Activated naive CD4-positive, alpha-beta T cell treated with anti-CD3 and anti-CD28 coated beads for 36 hours (primary cell): ENCODE measurements around the gene BCHE. TPM values are rescaled to one million over a fixed set of nuclear protein-coding genes. Genes with fewer than 3 reads are reported as not detected.

Source experiments
- CTCF ChIA-PET: fragments of 350-600 bp; sonication (Branson Sonifier 250); formaldehyde crosslinking; loops from one replicate; lab custom pipeline; 2021; ENCODE audit warnings: antibody characterized with exemption; lab: Charles Lee
- DNase-seq: peaks from one replicate; pipeline ENCODE4 v3.0.0-alpha.2; 2020
- H3K27ac Mint-ChIP-seq: one replicate; pipeline ENCODE4 v1.8.0; 2021; ENCODE audit warnings: mild to moderate bottlenecking, mixed read lengths
- H3K27me3 Mint-ChIP-seq: one replicate; pipeline ENCODE4 v1.8.0; 2021; ENCODE audit warnings: low read depth, mixed read lengths
- H3K36me3 Mint-ChIP-seq: one replicate; pipeline ENCODE4 v1.8.0; 2021; ENCODE audit warnings: low read depth, mixed read lengths
- H3K4me1 Mint-ChIP-seq: one replicate; pipeline ENCODE4 v1.8.0; 2021; ENCODE audit warnings: low read depth, mixed read lengths
- H3K4me3 Mint-ChIP-seq: one replicate; pipeline ENCODE4 v1.8.0; 2021; ENCODE audit warnings: mild to moderate bottlenecking, moderate library complexity, mixed read lengths
- H3K9me3 Mint-ChIP-seq: one replicate; pipeline ENCODE4 v1.8.0; 2021; ENCODE audit warnings: mixed read lengths
- intact Hi-C: fragments of 100-400 bp; cut with micrococcal nuclease; formaldehyde crosslinking; loops from one replicate; pipeline ENCODE4 v1.15.1; 2023
- total RNA-seq, 2 experiments: library from RNA; stranded (reverse); gene quantifications; one replicate each; pipeline ENCODE4 v1.2.3, GENCODE V29; 2021

BCHE gene
- total RNA-seq, 2 experiments from 2014 or later: not detected

GRCh38 chr3:165852191-165852590 lies 15.0 kb upstream of the BCHE start:
- Mint-ChIP-seq H3K36me3 (no peaks in the 10 kb centered on the region), H3K27ac (no peak overlapping the region), H3K27me3 (no peaks in the 10 kb centered on the region), H3K9me3 (no peaks in the 10 kb centered on the region), H3K4me3 (no peak overlapping the region), H3K4me1 (no peaks in the 10 kb centered on the region)
- no peak for DNase-seq
- intact Hi-C loops: loop anchor here (5.0 kb wide), 2 partner anchors 1180 to 1500 kb away; no protein-coding TSS in a partner anchor
- CTCF ChIA-PET: no interaction called here

GRCh38 chr3:165846056-165846455 lies 8.8 kb upstream of the BCHE start:
- Mint-ChIP-seq H3K36me3 (no peaks in the 10 kb centered on the region), H3K27me3 (no peaks in the 10 kb centered on the region), H3K9me3 (peaks cover 4% of the 10 kb centered on the region), H3K4me3 (no peak overlapping the region), H3K4me1 (no peaks in the 10 kb centered on the region), H3K27ac (no peak overlapping the region)
- CTCF ChIA-PET: interaction anchor here (2.3 kb wide), 1 partner anchor 9 kb away, joined by 7 read pairs; no protein-coding TSS in a partner anchor
- intact Hi-C loops: no loop called here
- DNase-seq: no peak

GRCh38 chr3:165839296-165840076 lies 2.3 kb upstream of the BCHE start:
- no peak for DNase-seq
- CTCF ChIA-PET: no interaction called here
- Mint-ChIP-seq H3K27me3 (no peaks in the 10 kb centered on the region), H3K36me3 (no peaks in the 10 kb centered on the region), H3K27ac (no peak overlapping the region), H3K4me1 (no peaks in the 10 kb centered on the region), H3K9me3 (peaks cover 4% of the 10 kb centered on the region), H3K4me3 (no peak overlapping the region)
- intact Hi-C loops: no loop called here

- H3K27me3 Mint-ChIP-seq: no peaks in the 10 kb centered on the region
- CTCF ChIA-PET: no interaction called here
These were observed 578 bp upstream of the BCHE start for GRCh38 chr3:165837801-165838200.

GRCh38 chr3:165835431-165835830 lies 1.8 kb downstream of the BCHE start:
- Mint-ChIP-seq H3K27ac (no peak overlapping the region), H3K27me3 (no peaks in the 10 kb centered on the region), H3K9me3 (no peaks in the 10 kb centered on the region), H3K4me1 (no peaks in the 10 kb centered on the region), H3K36me3 (no peaks in the 10 kb centered on the region), H3K4me3 (no peak overlapping the region)
- CTCF ChIA-PET: no interaction called here
- DNase-seq: no peak
- intact Hi-C loops: no loop called here

More at GRCh38 chr3:165837801-165838200, 578 bp upstream of the BCHE start:
- no peaks in the 10 kb centered on the region for H3K36me3 Mint-ChIP-seq
- DNase-seq: no peak
- H3K4me1 Mint-ChIP-seq: no peaks in the 10 kb centered on the region
- H3K4me3 Mint-ChIP-seq: no peak overlapping the region
- peaks cover 4% of the 10 kb centered on the region for H3K9me3 Mint-ChIP-seq
- no peak overlapping the region for H3K27ac Mint-ChIP-seq
- intact Hi-C loops: no loop called here

GRCh38 chr3:165830746-165831145 lies 6.5 kb downstream of the BCHE start:
- CTCF ChIA-PET: no interaction called here
- no peaks in the 10 kb centered on the region for H3K27me3 Mint-ChIP-seq

GRCh38 chr3:165827883-165828282 lies 9.3 kb downstream of the BCHE start:
- Mint-ChIP-seq H3K27me3 (no peaks in the 10 kb centered on the region), H3K4me3 (no peak overlapping the region), H3K27ac (no peak overlapping the region), H3K4me1 (no peaks in the 10 kb centered on the region), H3K9me3 (no peaks in the 10 kb centered on the region), H3K36me3 (no peaks in the 10 kb centered on the region)
- CTCF ChIA-PET: no interaction called here
- intact Hi-C loops: no loop called here
- DNase-seq: no peak

More at GRCh38 chr3:165830746-165831145, 6.5 kb downstream of the BCHE start:
- Mint-ChIP-seq H3K27ac (no peak overlapping the region), H3K36me3 (no peaks in the 10 kb centered on the region), H3K4me3 (no peak overlapping the region), H3K4me1 (no peaks in the 10 kb centered on the region), H3K9me3 (no peaks in the 10 kb centered on the region)
- intact Hi-C loops: no loop called here
- DNase-seq: no peak

GRCh38 chr3:165827233-165827632 lies 10.0 kb downstream of the BCHE start:
- Mint-ChIP-seq H3K4me1 (no peaks in the 10 kb centered on the region), H3K36me3 (no peaks in the 10 kb centered on the region), H3K9me3 (no peaks in the 10 kb centered on the region), H3K27ac (no peak overlapping the region), H3K27me3 (no peaks in the 10 kb centered on the region), H3K4me3 (no peak overlapping the region)
- no peak for DNase-seq
- intact Hi-C loops: no loop called here
- CTCF ChIA-PET: no interaction called here

- H3K36me3 Mint-ChIP-seq: no peaks in the 10 kb centered on the region
- no peak for DNase-seq
- CTCF ChIA-PET: no interaction called here
- no peak overlapping the region for H3K4me3 Mint-ChIP-seq
- intact Hi-C loops: no loop called here
- no peaks in the 10 kb centered on the region for H3K27me3 Mint-ChIP-seq
- no peaks in the 10 kb centered on the region for H3K4me1 Mint-ChIP-seq
- H3K27ac Mint-ChIP-seq: no peak overlapping the region
- H3K9me3 Mint-ChIP-seq: peaks cover 4% of the 10 kb centered on the region
These were observed 16.5 kb downstream of the BCHE start for GRCh38 chr3:165820671-165821123.

- CTCF ChIA-PET: no interaction called here
- intact Hi-C loops: no loop called here
- no peaks in the 10 kb centered on the region for H3K27me3 Mint-ChIP-seq
- no peaks in the 10 kb centered on the region for H3K4me1 Mint-ChIP-seq
- no peak for DNase-seq
- H3K9me3 Mint-ChIP-seq: peaks cover 4% of the 10 kb centered on the region
- H3K36me3 Mint-ChIP-seq: no peaks in the 10 kb centered on the region
- no peak overlapping the region for H3K4me3 Mint-ChIP-seq
- H3K27ac Mint-ChIP-seq: no peak overlapping the region
These were observed 20.0 kb downstream of the BCHE start for GRCh38 chr3:165817160-165817709.

GRCh38 chr3:165816209-165816608 lies 21.0 kb downstream of the BCHE start:
- H3K4me1 Mint-ChIP-seq: no peaks in the 10 kb centered on the region
- peaks cover 3% of the 10 kb centered on the region for H3K9me3 Mint-ChIP-seq
- no peaks in the 10 kb centered on the region for H3K36me3 Mint-ChIP-seq
- H3K27me3 Mint-ChIP-seq: no peaks in the 10 kb centered on the region
- DNase-seq: no peak
- H3K4me3 Mint-ChIP-seq: no peak overlapping the region
- CTCF ChIA-PET: no interaction called here
- intact Hi-C loops: no loop called here
- H3K27ac Mint-ChIP-seq: no peak overlapping the region

GRCh38 chr3:165815682-165816081 lies 21.5 kb downstream of the BCHE start:
- DNase-seq: no peak
- Mint-ChIP-seq H3K27me3 (no peaks in the 10 kb centered on the region), H3K9me3 (peaks cover 3% of the 10 kb centered on the region), H3K4me3 (no peak overlapping the region), H3K36me3 (no peaks in the 10 kb centered on the region), H3K27ac (no peak overlapping the region), H3K4me1 (no peaks in the 10 kb centered on the region)
- intact Hi-C loops: no loop called here
- CTCF ChIA-PET: interaction anchor here (0.6 kb wide), 1 partner anchor 40 kb away, joined by 3 read pairs; no protein-coding TSS in a partner anchor

- no peaks in the 10 kb centered on the region for H3K36me3 Mint-ChIP-seq
- H3K4me1 Mint-ChIP-seq: no peaks in the 10 kb centered on the region
- CTCF ChIA-PET: no interaction called here
- no peaks in the 10 kb centered on the region for H3K27me3 Mint-ChIP-seq
- no peak for DNase-seq
- intact Hi-C loops: no loop called here
- H3K27ac Mint-ChIP-seq: no peak overlapping the region
- peaks cover 3% of the 10 kb centered on the region for H3K9me3 Mint-ChIP-seq
- H3K4me3 Mint-ChIP-seq: no peak overlapping the region
These were observed 22.8 kb downstream of the BCHE start for GRCh38 chr3:165814380-165814779.
